ENCODE results near the gene ZNF343.

Gene ZNF343

GRCh38 chr20:2446845-2447244, 61.9 kb downstream of the ZNF343 start:
- H3K36me3 ChIP-seq (ENCODE audit: control insufficient read depth, insufficient read depth, low read length), result no peaks in the 10 kb centered on the region
- DNase-seq (ENCODE audit: extremely low read depth, insufficient read length), result no peak
- no peak overlapping the region for H3K4me3 ChIP-seq (replicated peaks; ENCODE audit: low read depth, low read length)
- no peak for TF ChIP-seq CTCF (IDR thresholded peaks at IDR 0.05; ENCODE audit: insufficient read depth, low read length, poor library complexity, severe bottlenecking)
- H3K27me3 ChIP-seq (replicated peaks; ENCODE audit: control insufficient read depth, insufficient read depth, low read length), result no peaks in the 10 kb centered on the region
